HG03159 (cell line): Measurements from ENCODE around the gene MORN1.

Experiments used
- ATAC-seq: cut with Tn5 transposase; IDR thresholded peaks from one replicate; pipeline ENCODE4 v1.9.1; 2021; ENCODE audit warnings: mild to moderate bottlenecking, moderate library complexity; ENCODE audit not compliant: unreplicated experiment

Gene MORN1

GRCh38 chr1:2422523-2422922, 31.2 kb upstream of the MORN1 start:
- no peak for ATAC-seq

GRCh38 chr1:2419416-2419815, 28.1 kb upstream of the MORN1 start:
- no peak for ATAC-seq

- ATAC-seq = no peak
Observed at GRCh38 chr1:2418791-2419320, 27.5 kb upstream of the MORN1 start.

- no peak for ATAC-seq
Observed at GRCh38 chr1:2417833-2418225, 26.5 kb upstream of the MORN1 start.

GRCh38 chr1:2417083-2417832, 25.9 kb upstream of the MORN1 start:
- no peak for ATAC-seq

DNA sequence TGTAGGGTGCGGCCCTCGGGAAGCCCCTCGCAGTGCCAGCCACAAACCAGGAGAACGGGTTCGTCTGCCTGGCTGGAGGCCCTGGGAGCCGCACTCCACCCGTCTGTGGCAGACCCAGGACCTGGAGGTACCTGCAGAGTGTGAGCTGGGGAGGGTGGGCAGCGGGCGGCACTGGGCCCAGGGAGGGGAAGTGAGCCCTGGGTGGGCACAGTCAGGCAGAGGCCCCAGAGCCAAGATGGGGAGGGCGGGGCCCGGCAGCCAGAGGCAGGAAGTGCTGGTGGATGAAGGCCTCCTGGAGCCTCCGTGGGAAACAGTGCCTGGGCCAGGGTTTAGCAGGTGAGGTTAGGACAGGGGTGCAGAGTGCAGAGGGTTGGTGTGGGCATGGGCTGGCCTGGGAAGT, 25.0 kb upstream of the MORN1 start:
- ATAC-seq = no peak

DNA sequence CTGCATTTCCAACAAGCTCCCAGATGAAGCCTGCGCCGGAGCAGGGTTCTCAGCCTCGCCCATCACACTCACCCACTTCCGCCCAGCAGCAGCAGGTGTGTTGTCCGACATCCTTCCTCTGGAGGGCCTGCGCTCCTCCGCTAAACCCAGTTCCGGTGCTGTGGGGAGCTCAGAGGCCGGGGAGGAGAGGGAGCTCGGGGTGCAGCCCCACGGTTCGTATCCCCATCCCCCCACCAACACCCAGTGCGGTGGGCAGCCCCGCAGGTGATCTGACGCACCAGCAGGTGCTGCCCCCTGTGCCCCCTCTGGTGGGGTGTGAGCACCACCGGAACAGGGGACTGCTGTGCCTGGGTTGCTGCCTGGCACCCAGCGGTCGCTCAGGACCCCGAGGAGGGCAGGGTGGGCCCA, 24.5 kb upstream of the MORN1 start:
- no peak for ATAC-seq

DNA sequence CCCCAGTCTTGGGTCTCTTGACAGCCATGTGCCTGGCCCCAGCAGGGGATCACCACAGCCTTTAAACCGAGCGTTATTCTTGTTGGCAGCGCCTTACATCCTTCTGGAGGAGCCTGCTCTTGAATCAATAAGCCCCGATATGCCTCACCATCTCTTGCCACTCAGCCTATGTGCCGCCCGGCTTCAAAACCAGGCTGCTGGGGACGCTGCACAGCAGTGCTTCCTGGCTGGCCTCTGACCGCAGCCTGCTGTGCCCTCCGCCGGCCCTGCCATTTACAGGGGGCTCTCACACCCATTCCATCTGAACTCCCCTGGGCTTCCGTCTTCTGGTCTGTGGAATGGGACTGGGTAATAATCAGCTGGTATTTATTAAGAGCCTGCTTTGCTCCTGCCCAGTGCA, 24.0 kb upstream of the MORN1 start:
- no peak for ATAC-seq

GRCh38 chr1:2414297-2414958, 23.1 kb upstream of the MORN1 start:
- ATAC-seq = no peak

DNA sequence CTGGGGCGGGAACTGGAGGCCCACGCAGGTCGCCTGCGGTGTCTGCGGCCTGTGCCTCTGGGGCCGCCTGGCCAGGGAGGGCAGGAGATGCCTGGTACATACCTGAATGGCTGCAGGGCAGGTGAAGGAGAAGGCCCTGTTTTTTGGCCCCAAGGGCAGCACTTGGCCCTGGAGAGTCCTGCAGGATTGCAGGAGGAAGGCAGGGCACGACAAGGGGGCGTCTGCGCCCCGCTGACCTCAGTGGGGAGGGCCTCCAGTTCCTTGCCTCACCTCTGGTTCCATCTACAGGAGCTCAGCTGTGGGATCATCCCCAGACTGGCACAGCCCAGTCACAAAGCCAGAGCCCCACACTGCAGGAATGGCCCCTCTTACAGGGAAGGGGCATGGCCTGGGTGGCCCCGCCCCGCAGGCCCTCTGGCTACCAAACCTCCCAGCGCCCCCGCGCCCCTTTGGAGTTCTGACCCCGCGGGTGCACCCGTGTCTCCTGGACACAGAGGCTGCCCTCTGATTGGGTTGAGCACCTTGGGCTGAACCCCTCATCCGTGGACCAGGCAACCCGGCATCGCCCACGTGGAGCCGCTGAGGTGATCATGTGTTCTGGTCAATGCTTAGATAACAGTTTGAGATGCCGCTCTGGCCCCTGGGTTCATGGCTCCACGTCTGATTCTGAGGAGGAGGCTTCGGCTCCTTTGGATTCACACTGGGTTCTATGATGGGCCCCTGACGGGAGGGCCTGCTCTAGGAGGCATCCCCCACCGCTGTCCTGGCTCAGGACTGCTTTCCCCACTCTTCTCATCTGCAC, 22.3 kb upstream of the MORN1 start:
- no peak for ATAC-seq

GRCh38 chr1:2412773-2413494, 21.6 kb upstream of the MORN1 start:
- ATAC-seq = peak; percentile 22

DNA sequence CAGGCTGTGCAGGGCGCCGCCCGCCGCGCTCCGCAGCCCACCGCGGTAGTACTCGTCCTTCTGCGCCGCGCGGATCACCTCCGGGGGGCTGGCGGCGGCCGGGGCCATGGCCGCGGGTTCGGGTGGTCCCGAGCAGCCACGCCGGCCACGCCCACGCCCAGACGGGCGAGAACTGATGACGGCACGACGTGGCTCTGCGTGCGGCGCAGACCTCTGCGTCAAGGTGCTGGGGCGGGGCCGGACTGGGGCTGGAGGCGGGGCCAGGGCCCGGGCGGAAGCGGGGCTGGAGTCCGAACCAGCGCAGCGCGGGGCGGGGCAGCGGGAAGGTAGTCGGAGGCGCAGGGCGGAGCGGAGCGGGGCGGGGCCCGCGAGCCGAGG, 21.0 kb upstream of the MORN1 start, which contains the start of gene PEX10:
PEX10 (minus strand) TSS at position 170 of the 378 bp plus-strand sequence; CDS start at position 108, 62 bp downstream.
- peak; percentile 78 for ATAC-seq

DNA sequence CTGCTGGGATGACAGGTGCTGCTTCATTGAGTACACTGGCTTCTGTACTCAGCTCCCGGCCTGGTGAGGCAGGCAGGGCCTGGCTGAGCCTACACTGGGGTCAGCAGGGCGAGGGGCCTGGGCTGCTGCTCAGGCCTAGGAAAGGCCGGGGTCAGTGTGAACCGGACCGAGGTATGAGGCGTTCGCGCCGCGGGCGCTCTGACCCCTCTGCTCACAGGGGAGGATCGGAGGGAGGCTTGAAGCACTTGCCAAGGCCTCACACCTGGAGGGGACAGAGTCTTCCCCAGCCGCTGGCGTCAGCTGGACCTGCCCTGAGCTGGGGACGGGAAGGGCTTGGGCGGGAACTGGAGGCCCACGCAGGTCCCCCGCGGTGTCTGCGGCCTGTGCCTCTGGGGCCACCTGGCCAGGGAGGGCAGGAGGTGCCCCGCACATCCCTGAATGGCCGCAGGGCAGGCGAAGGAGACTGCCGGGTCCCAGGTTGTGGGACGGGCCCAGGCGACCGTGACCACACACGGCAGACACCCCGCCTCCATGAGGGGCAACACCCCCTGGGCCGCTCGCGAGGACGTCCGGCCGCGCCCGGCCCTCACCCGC, 20.5 kb upstream of the MORN1 start:
- peak; percentile 26 for ATAC-seq

GRCh38 chr1:2409745-2410144, 18.4 kb upstream of the MORN1 start:
- ATAC-seq = no peak

DNA sequence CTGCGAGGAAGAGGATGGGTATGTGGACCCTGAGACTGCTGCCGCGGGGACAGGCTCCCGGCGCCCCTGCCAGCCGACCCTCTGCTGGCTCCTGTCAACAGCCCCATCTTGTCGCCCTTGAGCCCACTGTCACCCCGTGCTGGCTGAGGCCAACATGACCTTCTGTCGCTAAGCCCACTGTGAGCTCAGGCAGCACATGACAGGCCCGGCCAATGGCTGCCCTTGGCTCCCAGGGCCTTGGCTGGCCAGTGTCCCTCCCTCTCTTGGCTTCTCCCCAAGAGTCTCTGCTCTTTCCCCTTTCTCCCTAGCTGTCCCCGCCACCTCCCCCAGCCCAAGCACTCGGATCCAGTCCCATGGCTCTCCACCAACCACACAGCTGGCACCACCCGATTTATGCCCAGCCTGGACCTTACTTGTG, 17.5 kb upstream of the MORN1 start:
- ATAC-seq = no peak

DNA sequence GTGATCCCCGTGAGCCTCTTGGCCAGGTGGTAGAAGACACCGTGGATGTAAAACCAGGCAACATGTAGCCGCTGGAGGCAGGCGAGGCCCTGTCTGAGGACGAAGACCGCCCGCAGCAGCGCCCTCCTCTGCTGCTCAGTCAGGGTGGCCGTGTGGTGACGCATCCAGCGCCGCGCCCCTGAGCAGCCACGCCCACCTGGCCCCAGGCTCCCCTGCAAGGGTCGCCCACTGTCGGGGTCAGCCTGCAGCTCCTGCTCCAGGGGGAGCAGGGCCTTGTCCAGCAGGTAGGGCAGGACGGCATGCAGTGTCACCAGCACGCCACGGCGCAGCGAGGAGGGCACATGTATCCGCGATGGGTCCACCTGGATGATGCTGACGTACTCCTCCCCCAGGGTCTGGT, 17.1 kb upstream of the MORN1 start:
- no peak for ATAC-seq

- ATAC-seq = no peak
Observed at GRCh38 chr1:2407991-2408275, 16.6 kb upstream of the MORN1 start.

DNA sequence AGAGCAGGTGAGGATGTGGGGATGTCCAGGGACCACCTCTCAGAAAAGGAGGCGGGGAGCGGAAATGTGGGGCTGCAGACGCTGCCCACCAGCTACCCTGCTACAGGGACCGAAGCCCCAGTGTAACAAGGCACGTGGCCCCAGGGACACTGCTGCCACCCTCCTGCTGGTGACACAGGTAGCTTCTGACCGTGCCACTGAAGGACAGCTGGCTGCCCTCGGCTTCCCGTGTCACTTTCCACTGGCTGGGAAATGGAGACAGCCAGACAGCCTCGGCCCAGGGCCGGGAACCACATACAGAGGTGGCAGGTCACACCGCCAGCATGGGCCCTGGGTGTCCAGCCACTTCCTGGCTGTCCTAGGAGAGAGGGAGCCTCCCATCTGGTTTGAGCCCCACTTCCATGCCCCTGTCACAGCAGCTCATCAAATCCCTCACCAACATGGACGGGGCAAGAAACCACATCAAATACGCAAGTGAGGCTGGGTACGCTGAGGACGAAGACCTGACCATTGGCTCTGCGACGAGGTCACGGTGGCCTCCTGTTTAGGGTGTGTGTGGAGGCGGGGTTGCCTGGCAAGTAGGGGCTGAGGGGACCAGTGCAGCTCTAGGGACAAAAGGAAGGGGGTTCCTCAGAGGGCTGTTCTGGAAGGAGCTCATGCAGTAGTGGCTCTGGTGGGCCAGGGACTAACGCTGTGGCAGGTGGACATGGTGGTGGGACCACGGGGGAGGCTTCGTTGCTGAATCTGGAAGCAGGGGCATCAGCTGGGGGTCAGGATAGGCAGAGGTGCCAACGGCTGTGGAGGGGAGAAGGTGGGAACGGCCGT, 16.0 kb upstream of the MORN1 start:
- no peak for ATAC-seq

DNA sequence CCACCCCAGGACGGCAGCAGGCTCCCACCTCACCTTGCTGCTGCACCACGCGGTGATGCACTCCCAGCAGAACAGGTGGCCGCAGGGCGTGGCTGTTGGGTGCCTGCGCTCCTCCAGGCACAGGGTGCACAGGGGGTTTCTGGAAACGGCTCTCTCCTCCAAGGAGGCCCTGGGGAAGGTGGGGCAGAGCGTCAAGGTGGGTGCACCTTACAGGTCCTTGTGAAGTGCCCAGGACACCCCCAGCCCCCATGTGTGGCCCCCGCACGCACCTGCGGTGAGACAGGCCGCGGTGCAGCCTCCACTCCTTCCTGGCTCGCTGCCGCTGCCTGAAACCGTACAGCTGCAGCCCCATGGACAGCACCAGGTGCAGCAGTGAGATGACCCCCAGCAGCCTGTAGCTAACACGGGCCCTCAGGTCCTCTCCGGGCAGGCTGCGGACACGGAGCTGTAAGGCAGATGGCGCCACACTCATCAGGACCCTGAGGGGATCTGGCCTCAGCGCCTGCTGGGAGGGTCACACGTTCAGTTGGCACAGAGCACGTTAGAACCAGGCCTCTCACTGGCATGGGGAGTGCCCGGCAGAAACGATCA, 15.2 kb upstream of the MORN1 start:
- no peak for ATAC-seq
